T-helper 1 cell (primary cell): ENCODE results near the gene DNAJA1.

ENCODE experiments used
- DNase-seq, 5 donors: peaks; one replicate each; pipeline ENCODE4 v3.0.0-alpha.2; 2012 to 2020

Gene DNAJA1

DNA sequence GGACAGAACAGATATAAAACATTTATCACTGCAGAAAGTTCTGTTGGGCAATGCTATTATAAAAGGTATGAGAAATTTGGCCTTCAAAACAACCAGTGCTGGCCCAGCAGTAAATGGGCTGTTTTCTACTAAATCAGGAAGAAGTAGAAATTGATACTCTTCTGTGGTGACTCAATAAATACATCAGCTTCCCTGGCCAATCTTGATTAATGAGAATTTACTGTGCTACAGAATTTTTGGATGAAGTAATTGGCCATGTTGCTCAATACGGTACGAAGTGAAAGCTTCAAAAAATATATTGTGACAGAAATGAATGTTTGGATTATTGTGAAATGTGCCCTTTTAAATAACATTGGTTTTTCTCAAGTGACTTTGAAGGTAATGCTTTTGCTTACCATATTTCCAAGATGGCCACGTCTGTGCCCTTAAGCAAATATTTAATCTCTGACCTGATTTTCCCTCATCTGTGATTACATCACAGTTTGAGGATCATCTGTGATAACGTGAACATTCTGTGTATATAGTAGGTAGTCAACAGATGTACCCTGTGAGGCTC lies 4.2 kb downstream of the DNAJA1 start:
- DNase-seq: no peak

DNA sequence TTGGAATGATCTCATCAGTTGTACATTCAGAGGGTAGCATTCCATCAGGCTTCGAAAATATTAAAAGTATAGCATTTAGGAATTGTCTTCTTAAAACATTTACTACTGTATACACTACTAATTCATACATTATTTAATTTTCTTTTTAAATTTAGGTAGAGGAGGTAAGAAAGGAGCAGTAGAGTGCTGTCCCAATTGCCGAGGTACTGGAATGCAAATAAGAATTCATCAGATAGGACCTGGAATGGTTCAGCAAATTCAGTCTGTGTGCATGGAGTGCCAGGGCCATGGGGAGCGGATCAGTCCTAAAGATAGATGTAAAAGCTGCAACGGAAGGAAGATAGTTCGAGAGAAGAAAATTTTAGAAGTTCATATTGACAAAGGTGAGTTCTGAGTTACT lies 5.2 kb downstream of the DNAJA1 start:
- DNase-seq: no peak

DNA sequence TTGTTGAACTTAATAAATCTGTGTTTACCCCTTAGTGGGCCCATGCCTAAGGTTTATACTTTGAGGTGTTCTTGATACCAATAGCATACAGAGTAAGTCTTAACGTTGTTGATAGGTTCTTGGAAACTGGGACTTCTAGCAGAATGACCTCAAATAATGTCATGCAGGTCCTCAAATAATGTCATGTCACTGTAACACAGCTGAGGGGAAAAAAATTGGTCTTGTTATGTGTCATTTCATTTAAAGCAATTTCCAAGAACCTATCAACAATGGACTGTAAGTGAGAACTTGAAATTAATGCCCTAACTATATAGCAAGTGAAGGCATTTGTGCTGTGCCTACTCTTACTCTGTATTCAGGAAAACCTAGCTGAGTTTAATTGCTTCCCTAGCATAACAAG lies 7.2 kb downstream of the DNAJA1 start:
- DNase-seq: no peak

DNA sequence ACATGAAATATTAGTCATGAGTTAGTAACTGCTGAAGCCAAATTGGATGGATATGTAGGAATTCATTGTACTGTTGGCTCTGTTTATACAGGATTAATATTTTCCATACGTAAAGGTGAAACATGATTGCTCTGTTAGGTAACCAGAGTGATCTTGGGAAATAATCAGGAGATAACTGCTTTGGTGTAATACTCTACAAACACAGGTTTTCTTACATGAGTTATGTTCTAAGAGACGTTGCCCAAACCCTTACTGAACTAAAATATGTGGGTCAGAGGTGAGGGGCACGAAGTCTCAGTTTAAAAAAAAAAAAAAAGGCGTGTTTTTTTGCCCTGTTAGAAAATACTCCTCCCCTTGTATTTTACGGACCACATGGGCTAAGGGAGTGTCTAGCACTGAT lies 7.8 kb downstream of the DNAJA1 start:
- no peak for DNase-seq

DNA sequence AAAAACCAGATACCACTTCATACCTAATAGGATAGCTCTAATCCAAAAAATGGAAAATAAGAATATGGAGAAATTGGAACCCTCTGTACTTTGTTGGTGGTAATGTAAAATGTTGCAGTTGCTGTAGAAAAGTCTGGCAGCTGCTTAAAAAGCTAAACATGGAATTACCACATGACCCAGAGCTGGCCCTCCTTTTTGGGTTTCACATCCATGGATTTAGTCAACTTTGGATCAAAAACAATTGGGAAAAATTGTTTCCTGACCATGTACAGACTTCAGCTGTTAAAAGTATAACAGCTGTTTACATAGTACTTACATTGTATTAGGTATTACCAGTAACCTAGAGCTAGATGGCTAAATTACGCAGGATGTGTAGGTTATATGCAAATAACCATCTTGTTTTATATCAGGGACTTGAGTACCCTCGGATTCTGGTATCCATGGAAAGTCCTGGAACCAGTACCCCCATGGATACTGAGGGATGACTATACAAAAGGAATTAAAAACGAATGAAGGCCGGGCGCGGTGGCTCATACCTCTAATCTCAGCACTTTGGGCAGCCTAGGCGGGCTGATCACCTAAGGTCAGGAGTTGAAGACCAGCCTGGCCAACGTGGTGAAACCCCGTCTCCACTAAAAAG lies 15.8 kb downstream of the DNAJA1 start:
- no peak for DNase-seq

DNA sequence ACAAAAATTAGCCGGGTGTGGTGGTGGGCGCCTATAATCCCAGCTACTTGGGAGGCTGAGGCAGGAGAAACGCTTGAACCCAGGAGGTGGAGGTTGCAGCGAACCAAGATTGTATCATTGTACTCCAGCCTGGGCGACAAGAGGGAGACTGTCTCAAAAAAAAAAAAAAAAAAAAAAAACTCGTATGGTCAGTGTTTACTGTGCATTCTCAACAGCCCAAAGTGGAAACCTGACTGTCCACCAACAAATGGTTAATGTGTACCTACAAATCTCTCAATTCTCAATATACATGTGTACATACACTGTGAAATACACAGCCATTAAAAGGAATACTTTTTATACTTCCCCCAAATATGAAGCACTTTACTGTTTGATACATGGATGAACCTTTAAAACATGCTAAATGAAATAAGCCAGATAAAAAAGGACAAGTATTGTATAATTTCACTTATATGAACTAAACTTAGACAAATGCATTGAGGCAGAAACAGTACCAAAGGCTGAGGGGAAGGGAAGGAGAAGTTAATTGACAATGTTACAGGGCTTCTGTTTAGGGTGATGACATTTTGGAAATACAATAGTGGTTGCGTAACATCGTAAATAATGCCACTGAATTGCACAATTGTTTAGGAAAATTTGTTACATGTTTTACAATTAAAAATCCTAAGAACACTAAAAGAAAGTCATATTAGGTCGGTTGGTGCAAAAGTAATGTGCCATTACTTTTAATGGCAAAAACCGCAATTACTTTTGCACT lies 16.5 kb downstream of the DNAJA1 start:
- no peak for DNase-seq

DNA sequence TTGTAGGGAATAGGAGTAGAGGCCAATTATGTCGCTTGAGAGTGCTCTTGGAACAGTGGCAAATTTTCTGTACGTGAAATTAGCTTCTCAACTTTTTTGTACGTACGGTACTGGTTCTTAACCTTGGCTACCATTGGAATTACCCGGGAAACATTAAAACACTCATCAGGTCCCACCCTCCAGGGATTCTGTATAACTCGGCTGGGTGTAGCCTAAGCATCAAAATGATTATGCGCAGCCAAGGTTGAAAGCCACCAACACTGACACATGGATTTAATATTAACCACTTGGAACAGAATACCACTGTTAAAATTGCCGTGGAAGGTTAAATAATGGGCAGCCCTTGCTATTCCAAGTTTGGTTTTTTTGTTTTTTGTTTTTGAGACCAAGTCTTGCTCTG lies 17.4 kb downstream of the DNAJA1 start:
- no peak for DNase-seq

DNA sequence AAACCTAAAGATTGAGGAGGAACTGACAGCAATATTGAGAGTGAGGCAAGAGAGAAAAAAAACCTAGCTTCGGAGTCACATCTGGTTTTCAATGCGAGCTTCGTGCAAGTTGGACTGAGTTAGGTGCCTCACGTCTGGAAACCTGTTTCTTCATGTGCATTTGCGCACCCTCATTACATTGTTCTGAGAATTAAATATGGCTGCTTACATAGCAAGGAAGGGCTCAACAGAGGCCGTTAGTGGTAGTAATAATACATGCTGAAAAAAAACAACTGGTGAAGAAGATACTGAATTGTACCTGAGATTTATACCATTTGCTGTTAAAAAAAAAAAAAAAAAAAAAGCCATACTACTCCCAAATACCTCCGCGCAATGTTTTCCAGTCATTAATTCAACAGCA lies 18.6 kb downstream of the DNAJA1 start:
- DNase-seq: no peak

DNA sequence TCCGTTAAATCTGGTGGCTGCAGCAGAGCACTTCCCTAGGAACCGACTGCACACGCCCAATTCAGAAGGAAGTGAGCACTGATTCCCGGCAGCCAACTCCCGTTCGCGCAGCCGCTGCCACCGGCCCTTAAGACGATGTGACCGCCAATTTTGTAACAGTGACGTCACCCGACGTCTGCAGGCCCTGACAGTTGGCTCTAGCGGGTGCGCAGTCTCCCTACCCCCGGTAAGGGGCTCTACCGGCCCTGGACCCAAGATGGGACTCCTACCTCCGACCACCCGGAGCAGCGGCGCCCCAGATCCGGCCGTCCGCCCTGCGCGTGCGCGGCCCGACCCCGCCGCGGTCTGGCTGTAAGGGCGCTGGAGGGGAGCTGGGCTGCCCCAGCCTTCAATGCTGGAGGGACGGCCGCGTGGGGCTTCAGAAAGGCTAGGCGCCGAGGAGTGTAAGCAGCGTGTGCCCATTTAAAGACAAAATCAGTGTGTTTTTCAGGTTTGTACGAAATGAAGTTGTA lies 19.1 kb downstream of the DNAJA1 start:
- DNase-seq: peak; percentile 39 to 88 (median 55)

DNA sequence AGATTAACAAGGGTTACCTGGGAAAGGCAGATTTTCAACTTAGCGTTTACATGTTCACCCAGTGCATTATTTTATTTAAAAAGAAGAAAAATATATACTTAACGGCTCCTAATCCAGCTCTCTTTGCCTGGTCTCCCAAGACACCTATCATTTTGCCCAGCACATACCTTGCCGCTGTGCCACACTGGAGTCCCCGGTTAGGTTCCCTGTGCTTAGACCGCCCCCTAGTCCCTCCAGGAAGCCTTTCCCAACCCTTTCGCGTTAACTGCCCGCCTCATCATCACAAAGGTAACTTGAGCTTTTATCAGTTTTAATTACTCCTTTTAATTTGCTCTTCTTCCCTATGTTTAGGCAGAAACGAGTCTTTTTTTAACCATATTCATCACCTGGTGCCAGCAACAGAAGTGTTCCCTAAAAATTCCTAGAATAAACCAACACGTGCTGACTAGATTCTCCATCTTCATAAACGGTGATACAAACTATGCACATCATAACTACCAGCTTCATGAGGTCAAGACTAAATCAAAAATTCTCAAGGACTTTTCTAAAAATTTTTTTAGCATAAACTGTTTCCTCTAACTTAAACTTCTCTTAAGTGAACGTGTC lies 19.7 kb downstream of the DNAJA1 start:
- no peak for DNase-seq

DNA sequence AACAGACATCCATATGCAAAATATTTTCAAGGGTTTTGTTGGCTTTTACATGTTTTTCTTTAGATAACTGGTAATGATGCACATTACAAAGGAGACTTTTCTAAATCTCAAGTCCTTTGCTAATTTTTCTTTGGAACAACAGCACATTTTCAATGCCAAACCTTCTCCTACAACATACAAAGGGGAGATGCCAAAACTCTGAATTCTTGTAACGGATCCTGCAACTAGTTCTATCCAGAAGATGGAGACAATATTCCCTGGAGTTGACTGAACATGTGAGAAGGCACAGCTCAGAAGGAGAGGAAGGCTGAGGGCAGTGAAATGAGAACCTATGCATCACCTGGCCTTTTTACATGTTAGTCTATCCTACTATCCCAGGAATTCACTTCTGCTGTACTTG lies 21.0 kb downstream of the DNAJA1 start:
- no peak for DNase-seq

DNA sequence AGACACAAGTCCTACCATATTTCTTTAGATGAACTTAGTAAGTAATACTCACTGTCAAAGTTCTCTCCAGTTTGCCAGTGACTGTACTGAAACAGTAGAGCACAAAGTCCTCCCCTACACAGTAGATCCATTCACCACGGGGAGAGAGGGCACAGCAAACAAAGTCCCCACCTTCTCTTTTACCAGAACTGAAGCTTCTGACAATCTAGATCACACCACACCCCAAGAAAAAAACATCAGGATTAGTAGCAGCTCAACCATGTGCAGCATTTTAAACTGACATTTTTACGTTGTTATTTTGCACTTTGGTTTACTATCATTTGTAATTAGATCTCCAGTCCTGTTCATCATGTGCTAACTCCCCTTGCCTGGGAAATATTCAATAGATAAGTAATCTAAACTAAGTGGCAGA lies 23.0 kb downstream of the DNAJA1 start:
- DNase-seq: no peak

DNA sequence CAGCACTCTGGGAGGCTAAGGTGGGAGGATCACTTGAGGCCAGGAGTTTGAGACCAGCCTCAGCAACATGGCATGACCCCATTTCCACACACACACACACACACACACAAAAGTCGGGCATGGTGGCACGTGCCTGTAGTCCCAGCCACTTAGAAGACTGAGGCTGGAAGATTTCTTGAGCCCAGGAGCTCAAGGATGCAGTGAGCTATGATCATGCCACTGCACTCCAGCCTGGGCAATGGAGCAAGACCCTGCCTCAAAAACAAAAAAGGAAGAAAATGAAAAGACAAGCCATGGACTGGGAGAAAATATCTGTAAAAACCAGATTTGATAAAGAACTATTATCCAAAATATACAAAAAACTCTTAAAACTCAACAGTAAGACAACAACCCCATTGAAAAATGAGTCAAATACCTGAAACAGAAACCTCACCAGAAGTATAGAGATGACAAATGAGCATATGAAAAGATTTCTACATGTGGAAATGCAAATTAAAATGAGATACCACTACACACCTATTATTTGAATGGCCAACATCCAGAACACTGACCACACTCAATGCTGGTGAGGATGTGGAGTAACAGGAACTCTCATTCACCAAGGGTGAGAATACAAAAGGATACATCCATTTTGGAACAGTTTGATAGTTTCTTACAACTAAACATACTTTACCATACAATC lies 24.7 kb downstream of the DNAJA1 start:
- DNase-seq: no peak

DNA sequence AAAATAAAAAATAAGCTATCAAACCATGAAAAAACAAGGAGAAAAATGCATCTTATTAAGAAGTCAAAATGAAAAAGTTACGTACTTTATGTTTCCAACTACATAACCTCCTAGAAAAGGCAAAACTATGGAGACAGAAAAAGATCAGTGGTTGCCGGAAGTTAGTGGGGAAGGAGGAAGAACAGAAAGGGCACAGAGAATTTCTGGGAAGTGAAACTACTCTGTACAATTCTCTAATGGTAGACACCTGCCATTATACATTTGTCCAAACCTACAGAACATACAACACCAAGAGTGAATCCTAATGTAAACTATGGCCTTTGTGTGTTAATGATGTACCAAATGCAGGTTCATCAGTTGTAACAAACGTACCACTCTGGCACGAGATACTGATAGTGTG lies 26.1 kb downstream of the DNAJA1 start:
- no peak for DNase-seq

DNA sequence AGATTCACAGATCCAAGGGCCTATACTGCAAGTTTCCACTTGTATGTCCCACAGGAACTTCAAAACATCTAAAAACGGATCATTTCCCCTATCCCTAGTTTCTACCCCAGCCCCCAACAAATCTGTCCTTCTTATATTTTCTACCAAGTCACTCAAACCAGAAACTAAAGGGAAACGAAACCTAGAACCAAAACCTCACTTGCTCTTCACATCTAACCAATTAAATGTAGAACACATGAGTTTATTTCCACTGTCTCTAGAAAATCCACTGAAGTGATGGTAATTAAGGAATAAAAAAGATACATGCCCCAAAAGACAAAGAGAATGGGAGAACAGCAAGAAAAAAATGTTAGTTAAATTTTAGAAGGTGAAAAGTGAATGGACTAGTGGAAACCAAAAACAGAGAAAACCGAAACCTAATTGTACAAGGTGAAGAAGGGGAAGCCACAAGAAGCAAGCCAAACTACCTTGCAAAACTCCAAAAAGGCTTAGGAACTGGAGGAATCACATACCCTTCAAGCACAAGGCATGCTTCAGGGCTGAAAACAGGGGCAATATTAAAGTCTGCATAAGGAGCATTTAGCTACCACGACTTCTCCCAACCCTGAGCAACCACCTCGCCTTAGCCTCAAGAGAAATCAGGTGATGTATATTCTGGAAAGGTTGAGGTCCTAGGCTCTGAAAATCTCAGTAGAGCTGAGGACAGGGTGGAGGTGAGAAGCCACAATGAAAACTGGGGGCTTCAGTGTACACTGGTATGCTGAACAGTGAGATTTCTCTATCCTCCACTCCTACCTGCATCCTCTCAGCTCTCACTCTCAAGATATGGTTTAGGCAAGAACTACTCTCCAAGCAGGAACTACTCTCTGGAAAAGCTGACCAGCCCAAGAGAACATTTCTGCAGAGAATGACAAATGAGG lies 40.3 kb downstream of the DNAJA1 start:
- no peak for DNase-seq

DNA sequence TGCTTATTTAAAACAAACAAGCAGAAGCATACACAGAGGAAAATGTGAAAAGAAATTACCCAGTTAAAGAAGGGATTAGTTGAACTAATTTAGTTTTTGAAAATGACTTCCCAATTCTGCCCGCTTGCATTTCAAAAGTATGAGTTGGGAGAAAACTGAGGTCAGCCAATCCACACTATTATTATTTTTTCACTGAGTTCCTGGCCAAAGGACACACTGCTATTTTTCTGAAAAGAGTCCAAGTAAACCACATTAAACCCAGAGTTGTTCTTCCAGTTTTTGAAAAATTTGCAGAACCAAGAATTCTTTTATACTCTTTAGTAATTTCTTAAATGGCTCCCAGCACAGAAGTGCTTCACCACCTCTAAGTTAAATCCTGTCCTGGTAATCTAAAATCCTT lies 43.9 kb downstream of the DNAJA1 start:
- no peak for DNase-seq

DNA sequence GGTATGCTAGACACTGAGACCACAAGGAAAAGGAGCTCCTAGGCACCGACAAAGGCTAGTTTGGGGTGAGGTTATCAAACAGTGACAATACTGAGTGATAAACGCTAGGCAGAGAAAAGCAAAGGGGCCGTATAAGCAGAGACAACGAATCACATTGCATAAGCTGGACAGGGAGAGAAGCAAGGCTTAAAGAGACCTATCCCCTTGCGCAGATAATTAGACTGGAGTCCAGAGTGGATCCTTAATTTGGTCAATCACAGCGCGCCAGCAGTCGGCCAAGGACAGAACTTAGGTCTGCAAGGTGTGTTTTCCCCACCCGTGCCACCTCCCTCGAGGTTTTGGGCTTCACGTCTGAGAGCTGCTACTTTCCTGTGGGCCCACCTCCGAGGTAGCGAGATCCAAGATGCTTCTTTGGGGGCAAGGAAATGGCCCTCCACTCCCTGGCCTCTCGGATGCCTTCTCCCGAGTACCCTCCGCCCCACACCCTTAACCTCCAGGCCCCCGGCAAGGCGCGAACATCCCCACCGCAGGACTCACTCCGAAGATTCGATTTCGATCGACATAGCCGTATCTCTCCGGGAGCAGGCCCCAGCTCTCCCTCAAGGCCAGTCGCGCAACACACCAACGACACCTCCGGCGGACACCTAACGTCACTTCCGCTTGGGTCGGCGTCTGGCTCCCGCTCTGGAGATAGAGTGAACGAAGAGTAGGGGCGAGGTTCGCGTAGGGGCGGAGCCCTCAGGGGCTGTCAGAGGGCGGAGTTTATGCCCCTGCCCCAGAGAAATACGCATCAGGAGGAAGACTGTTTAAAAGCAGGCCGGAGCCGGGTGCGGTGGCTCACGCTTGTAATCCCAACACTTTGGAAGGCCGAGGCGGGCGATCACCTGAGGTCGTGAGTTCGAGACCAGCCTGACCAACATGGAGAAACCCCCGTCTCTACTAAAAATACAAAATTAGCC lies 51.3 kb downstream of the DNAJA1 start, which contains the start of gene SMU1:
SMU1 (minus strand) TSS at position 629 of the 959 bp plus-strand sequence; CDS start at position 563, 66 bp downstream.
- DNase-seq: peak; percentile 92 to 97 (median 94)

DNA sequence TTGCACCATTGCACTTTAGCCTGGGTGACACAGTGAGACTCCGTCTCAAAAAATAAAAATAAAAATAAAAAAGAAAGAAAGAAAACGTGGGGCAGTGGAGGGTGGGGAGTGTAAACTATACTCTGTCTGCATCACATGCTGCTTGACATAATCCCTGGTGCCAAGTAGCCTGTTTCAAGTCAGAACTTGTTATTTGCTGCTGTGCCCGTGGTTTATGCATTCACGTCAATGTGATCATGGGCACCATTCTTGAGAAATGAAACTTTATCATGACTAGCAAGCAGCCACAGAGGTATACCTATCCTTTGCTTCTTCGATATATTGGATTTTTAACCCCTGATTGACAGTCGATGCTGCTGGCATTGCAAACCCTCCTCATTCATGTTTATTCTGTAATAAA lies 55.5 kb downstream of the DNAJA1 start:
- DNase-seq: peak in 1 of 5 donors; percentile 52

DNA sequence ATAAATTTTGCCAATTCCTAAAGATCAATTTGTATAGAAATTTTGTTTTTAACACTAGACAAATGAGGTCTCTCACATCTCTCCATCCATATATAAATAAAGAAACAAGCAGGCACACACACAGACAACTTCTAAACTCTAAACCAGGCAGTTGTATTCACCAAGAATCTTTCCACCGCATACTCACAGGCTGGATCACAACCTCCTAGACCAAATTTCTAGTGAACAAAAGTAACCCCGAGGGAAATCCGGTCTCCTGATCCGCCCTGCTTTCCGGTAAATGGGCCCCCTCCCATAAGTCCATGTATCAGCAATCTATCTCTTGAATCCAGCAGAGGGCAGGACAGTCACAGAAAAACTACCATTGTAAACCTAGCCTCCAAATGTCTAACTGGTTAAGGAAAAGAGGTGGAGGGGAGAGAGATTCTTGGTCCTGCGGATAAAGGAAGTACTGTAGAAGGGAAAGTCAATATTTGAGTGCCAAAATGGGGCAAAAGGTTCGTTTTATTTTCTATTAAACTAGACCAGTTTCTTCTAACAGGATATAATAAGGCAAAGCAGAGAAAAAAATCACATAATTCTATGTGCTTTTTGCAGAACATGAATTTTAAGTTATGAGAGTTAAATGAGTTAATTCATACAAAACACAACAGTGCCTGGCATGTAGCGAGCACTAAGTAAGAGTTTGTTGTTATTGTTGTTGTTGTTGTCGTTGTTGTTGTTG lies 56.2 kb downstream of the DNAJA1 start:
- peak; percentile 26 to 92 (median 53) for DNase-seq

DNA sequence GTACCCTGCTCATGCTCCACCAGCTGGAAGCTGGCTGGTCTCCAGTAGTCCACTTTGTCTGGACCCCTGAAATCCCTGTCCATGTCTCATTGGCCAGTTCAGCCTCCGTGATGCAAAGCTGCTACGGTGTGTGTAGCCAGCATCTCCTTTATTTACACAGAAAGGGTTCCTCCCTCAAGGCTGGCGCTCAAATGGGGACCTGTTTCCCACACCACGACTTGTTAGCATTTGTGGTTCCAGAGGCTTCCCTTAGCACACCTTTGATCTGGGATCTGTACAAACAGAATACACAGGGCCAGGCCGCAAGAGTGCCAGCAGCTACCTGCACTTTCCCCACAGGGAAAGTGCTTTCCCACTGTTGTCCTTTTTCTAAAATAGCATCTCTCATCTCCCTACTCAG lies 57.1 kb downstream of the DNAJA1 start:
- peak in 1 of 5 donors; percentile 14 for DNase-seq
